Measurements from ENCODE around the gene ERBB4.
"Not testable (repeated sequence)": the region's sequence is repeated elsewhere in the genome, so short reads cannot be mapped to it uniquely, and the experiment has no call there.

The ERBB4 gene

GRCh38 chr2:212477571-212477970 is 61.0 kb downstream of the ERBB4 start:
- TF ChIP-seq ZNF8 (CRISPR knock-in tag; IDR thresholded peaks at IDR 0.05) (no peak), TSHZ2 (CRISPR knock-in tag; IDR thresholded peaks at IDR 0.05) (no peak), ARNTL (CRISPR knock-in tag; IDR thresholded peaks at IDR 0.05; ENCODE audit: borderline replicate concordance, low read depth) (no peak), ZNF70 (CRISPR knock-in tag; IDR thresholded peaks at IDR 0.05) (no peak), ZFP3 (CRISPR knock-in tag; IDR thresholded peaks at IDR 0.05) (no peak), ZNF565 (CRISPR knock-in tag; conservative IDR thresholded peaks at IDR 0.05; ENCODE audit: low read depth) (no peak), RARB (CRISPR knock-in tag; IDR thresholded peaks at IDR 0.05) (no peak), POU6F1 (CRISPR knock-in tag; IDR thresholded peaks at IDR 0.05; ENCODE audit: borderline replicate concordance, low read depth) (no peak), SNAI2 (CRISPR knock-in tag; IDR thresholded peaks at IDR 0.05) (no peak), CSDC2 (CRISPR knock-in tag; IDR thresholded peaks at IDR 0.05) (no peak), PPARA (CRISPR knock-in tag; IDR thresholded peaks at IDR 0.05; ENCODE audit: borderline replicate concordance) (no peak), TOX (CRISPR knock-in tag; IDR thresholded peaks at IDR 0.05; ENCODE audit: borderline replicate concordance) (no peak), CREB5 (CRISPR knock-in tag; IDR thresholded peaks at IDR 0.05; ENCODE audit: low read depth) (no peak), OSR1 (CRISPR knock-in tag; IDR thresholded peaks at IDR 0.05) (no peak), ZC3H10 (CRISPR knock-in tag; IDR thresholded peaks at IDR 0.05) (no peak), CSRNP3 (CRISPR knock-in tag; IDR thresholded peaks at IDR 0.05) (no peak), BACH2 (CRISPR knock-in tag; IDR thresholded peaks at IDR 0.05; ENCODE audit: borderline replicate concordance) (no peak), PATZ1 (CRISPR knock-in tag; IDR thresholded peaks at IDR 0.05; ENCODE audit: borderline replicate concordance) (no peak), GLIS3 (CRISPR knock-in tag; IDR thresholded peaks at IDR 0.05) (no peak), TCF4 (CRISPR knock-in tag; IDR thresholded peaks at IDR 0.05; ENCODE audit: borderline replicate concordance) (no peak)
- ATAC-seq: no peak

GRCh38 chr2:212473211-212473610 is 65.4 kb downstream of the ERBB4 start:
- TF ChIP-seq ZC3H10 (CRISPR knock-in tag; IDR thresholded peaks at IDR 0.05) (no peak), PPARA (CRISPR knock-in tag; IDR thresholded peaks at IDR 0.05; ENCODE audit: borderline replicate concordance) (no peak), PATZ1 (CRISPR knock-in tag; IDR thresholded peaks at IDR 0.05; ENCODE audit: borderline replicate concordance) (no peak), ESRRG (CRISPR knock-in tag; IDR thresholded peaks at IDR 0.05) (no peak), CREB5 (CRISPR knock-in tag; IDR thresholded peaks at IDR 0.05; ENCODE audit: low read depth) (no peak), ZFP30 (CRISPR knock-in tag; IDR thresholded peaks at IDR 0.05) (no peak), ARNTL (CRISPR knock-in tag; IDR thresholded peaks at IDR 0.05; ENCODE audit: borderline replicate concordance, low read depth) (no peak), TCF4 (CRISPR knock-in tag; IDR thresholded peaks at IDR 0.05; ENCODE audit: borderline replicate concordance) (no peak), POU6F1 (CRISPR knock-in tag; IDR thresholded peaks at IDR 0.05; ENCODE audit: borderline replicate concordance, low read depth) (no peak), SNAI2 (CRISPR knock-in tag; IDR thresholded peaks at IDR 0.05) (no peak), ZNF565 (CRISPR knock-in tag; conservative IDR thresholded peaks at IDR 0.05; ENCODE audit: low read depth) (no peak), BACH2 (CRISPR knock-in tag; IDR thresholded peaks at IDR 0.05; ENCODE audit: borderline replicate concordance) (no peak)
- ATAC-seq: no peak

GRCh38 chr2:212467551-212467950 is 71.1 kb downstream of the ERBB4 start:
- ATAC-seq: not testable (repeated sequence)

Data from SK-N-SH treated with all-trans-retinoic acid at 6 μM for 48 hours (cell line).